GM12891 (cell line): ENCODE data around the gene NAV2.

Source experiments
- POLR2A ChIP-seq: IDR thresholded peaks from 2 replicates; pipeline ENCODE4 v1.6.1; 2011; ENCODE audit warnings: low read depth, low read length, control low read depth
- TAF1 ChIP-seq: IDR thresholded peaks from 2 replicates; pipeline ENCODE4 v1.6.1; 2011; ENCODE audit warnings: low read depth, low read length, control low read depth

- TF ChIP-seq POLR2A (no peak), TAF1 (no peak)
These were observed 79.9 kb downstream of the NAV2 start for GRCh38 chr11:19792510-19792909.
